ENCODE results near the gene CALHM4.
A peak's percentile ranks its signal among the peaks of the same experiment; 100 is the strongest.

The CALHM4 gene, protein sequence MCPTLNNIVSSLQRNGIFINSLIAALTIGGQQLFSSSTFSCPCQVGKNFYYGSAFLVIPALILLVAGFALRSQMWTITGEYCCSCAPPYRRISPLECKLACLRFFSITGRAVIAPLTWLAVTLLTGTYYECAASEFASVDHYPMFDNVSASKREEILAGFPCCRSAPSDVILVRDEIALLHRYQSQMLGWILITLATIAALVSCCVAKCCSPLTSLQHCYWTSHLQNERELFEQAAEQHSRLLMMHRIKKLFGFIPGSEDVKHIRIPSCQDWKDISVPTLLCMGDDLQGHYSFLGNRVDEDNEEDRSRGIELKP

DNA sequence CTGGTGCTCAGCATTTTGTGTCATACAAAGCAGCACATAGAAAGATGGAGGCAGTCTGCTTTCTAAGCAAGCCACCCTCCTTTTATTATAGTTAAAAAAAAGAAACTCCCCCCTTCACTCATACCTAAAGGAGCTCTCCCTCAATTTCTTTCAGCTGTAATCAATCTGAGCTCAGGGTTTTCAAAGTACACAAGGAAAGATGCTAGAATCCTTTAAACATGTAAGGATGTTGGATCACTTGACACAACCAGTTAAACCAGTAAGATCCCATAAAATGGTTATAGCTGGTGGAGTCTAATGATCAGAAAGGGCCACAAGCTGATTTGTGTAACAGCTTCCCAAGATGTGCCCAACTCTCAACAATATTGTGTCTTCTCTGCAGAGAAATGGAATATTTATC is at the start of gene CALHM4:
Gene CALHM4, plus strand, starts transcription at position 301 of the 400 bp plus-strand sequence. Its CDS starts 43 bp downstream, at position 344.
- no peak for DNase-seq (ENCODE audit: low spot score)

GRCh38 chr6:116507324-116507723 is 46.2 kb upstream of the CALHM4 start:
- DNase-seq (ENCODE audit: low spot score): no peak

- no peak for DNase-seq (ENCODE audit: low spot score)
Measured at GRCh38 chr6:116508527-116508926, 45.0 kb upstream of the CALHM4 start.

DNA sequence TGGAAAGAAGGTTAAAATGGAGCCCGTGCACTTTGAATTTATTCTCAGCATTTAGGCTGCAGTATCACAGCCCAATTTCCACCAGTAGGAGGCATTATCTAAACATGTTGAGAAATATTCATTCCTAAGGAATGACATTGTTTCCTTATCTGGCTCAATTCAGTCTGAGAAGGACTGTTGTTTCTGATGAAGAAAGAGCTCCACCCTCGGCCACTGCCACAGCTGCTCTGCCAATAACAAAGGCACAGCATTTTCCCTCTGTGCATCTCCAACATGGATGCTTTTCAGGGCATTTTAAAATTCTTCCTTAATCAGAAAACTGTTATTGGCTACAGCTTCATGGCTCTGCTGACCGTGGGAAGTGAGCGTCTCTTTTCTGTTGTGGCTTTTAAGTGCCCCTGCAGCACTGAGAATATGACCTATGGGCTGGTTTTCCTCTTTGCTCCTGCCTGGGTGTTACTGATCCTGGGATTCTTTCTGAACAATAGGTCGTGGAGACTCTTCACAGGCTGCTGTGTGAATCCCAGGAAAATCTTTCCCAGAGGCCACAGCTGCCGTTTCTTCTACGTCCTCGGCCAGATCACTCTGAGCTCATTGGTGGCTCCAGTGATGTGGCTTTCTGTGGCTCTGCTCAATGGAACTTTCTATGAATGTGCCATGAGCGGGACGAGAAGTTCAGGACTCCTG is 42.0 kb upstream of the CALHM4 start, which contains the start of gene CALHM5:
Gene CALHM5, plus strand, starts transcription at position 216 of the 687 bp plus-strand sequence. Its CDS starts 58 bp downstream, at position 274.
- DNase-seq (ENCODE audit: low spot score): peak; percentile 12

DNA sequence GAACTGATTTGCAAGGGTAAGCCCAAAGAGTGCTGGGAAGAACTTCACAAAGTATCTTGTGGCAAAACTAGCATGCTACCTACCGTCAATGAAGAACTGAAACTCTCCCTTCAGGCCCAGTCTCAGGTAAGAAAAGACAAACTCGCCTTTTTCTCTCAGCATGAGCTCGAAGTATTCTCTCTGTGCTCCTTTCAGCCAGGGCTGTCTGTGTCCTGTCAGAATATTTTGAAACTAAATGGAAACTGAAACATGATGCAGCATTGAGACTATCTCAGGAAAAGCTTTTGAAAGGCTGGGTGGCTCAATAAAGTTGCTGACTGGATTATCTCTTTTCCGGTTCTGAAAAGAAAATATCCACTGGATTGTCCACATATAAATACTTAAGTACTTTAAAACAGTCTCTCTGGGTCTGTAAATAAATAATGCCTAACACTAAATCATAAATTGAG is 41.4 kb upstream of the CALHM4 start:
- no peak for DNase-seq (ENCODE audit: low spot score)

GRCh38 chr6:116512734-116513133 is 40.8 kb upstream of the CALHM4 start:
- DNase-seq (ENCODE audit: low spot score): no peak

DNA sequence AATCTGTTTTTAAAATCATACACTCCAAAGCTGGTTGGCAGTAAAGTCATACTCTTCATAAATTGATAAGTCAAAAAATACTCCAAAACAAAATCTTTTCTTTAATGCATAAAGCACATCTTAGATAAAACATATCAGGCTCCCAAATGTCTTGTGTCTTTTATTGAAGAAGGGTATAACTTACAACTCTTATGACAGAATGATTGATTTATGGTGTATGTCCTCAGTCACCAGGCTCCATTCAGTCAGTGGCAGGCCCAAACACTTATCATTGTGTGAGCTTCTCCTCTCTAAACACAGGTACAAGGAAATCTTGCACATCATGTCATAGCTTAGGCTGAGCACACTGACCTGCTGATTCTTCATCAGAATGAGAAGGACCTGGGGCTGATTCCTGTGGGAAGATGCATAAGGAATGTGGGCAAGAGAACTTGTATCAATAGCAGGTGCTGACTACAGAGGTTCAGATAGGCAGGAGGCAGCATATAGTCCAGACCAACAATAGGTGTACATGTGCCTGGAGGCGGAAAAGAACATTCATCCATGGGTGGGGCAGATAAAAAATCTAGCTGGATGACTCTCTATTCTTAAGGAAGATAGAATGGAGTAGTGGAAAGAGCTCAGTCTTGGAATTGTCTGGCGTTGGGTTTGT is 40.2 kb upstream of the CALHM4 start:
- DNase-seq (ENCODE audit: low spot score): no peak

GRCh38 chr6:116514111-116514510 is 39.4 kb upstream of the CALHM4 start:
- DNase-seq (ENCODE audit: low spot score): no peak

- no peak for DNase-seq (ENCODE audit: low spot score)
Measured at GRCh38 chr6:116515141-116515540, 38.4 kb upstream of the CALHM4 start.

DNA sequence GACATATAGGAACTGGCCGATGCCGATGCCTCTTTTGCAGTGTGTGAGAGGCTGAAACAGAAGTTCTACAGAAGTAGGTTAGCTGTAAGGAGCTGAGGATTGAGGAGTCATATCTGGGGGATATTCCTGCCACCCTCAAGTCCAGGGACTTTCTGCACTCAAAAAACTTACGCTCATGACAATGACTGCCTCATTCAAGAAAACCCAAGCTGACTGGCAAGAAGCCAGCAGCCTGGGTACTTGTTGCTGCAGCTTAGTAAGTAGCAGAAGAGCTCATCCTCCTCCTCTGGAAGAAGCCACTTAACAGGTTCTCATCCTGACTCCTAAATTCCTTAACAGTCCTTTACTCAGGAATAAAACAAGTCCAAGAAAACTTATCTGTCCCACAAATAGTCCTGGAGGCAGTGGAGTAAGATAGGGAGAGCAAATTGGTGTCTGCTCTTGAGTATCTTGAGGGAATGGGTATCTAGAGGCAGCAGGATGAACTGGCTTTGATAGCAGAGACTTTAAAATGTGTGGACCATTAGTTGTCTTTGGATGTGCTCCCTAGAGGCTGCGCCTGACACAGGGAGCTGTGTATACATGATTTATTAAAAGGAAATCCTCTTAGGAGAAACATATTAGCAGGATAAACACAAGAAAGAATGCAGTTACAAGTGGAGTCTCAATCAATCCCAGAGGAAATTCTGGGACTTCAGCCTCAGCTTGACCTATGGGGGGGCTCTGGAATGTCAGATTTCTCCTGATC is 34.8 kb upstream of the CALHM4 start:
- no peak for DNase-seq (ENCODE audit: low spot score)

GRCh38 chr6:116522896-116523295 is 30.7 kb upstream of the CALHM4 start:
- no peak for DNase-seq (ENCODE audit: low spot score)

GRCh38 chr6:116524236-116524635 is 29.3 kb upstream of the CALHM4 start:
- DNase-seq (ENCODE audit: low spot score): no peak

DNA sequence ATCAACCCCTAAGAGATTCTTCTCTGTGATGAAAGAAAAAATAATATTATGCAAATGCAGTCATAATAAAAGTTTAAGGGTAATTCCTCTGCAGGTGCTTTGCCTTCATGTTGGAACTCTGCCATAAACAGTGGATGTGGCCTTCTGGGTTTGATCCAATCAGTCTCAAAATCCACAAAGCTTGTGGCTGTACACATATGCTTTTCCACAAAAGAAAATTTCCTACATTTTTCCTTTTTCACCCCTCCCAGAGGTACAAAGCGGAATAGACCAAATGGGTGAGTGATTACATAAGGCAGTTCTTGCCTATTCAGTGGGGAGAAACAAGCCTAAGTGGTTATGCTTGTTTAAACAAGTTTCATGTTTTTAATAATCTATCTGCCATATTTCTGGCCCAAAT is 25.4 kb upstream of the CALHM4 start:
- DNase-seq (ENCODE audit: low spot score): no peak

GRCh38 chr6:116528780-116529179 is 24.8 kb upstream of the CALHM4 start:
- DNase-seq (ENCODE audit: low spot score): no peak

DNA sequence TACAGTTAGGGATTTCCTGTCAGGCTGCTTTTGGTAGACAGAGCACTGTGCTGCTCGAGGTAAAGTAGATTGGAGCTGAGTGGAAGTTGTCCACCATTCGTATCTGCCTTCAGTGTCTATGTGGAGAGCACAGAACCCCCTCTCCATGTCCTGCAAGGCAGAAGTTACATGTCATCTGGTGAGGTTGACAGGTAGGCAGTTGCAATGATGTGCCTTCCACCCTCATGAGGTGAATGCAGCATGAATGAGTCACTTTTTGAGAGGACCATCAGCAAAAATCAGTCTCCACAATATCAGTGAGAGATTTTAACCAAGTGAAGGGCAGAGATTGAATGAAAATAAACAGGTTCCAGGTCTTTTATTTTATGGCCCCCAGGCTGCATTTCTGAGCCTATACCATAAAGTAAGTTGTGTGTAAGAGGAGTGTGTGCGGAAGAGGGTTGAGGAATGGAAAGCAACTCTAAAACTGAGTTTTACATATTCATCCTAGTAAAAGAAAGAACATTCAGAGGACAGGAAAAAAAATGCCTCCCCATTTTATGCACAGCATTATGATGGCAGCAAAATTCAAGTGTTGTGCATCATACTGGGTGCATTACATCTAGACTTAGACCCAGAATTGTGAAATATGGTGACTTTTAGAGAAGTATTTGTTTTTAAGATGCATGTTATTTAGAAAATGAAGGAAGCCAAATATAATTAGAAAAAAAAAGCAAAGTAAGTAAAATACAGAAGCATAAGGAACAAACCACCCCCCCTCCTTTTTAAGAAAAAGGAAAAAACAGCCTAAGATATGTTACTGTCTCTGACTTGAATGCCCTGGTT is 23.9 kb upstream of the CALHM4 start:
- no peak for DNase-seq (ENCODE audit: low spot score)

- DNase-seq (ENCODE audit: low spot score): no peak
Measured at GRCh38 chr6:116530436-116530835, 23.1 kb upstream of the CALHM4 start.

- peak; percentile 65 for DNase-seq (ENCODE audit: low spot score)
Measured at GRCh38 chr6:116531675-116532570, 21.6 kb upstream of the CALHM4 start.

- no peak for DNase-seq (ENCODE audit: low spot score)
Measured at GRCh38 chr6:116533233-116533957, 20.2 kb upstream of the CALHM4 start.

GRCh38 chr6:116535109-116535508 is 18.4 kb upstream of the CALHM4 start:
- DNase-seq (ENCODE audit: low spot score): no peak

DNA sequence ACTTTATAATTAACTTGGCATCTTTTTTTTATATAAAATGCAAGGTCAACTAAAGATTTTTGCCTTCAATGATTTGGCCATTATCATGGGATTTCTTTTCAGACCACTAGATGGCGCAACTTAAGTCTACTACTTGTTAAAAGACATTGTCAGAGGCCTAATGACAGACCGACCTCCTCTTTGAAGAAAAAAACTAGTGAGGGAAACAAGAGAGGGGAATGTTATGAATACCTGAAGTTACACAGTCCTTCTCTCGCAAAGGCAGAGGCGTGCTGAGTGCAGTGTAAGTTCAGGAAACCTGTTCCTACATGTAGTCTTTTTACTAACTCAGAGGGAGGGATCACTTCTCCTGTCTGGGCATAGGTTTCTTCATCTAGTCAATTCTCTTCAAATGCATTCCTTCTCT is 17.3 kb upstream of the CALHM4 start:
- DNase-seq (ENCODE audit: low spot score): peak; percentile 74

Measured in LoVo (cell line).